KOPT-K1 (cell line): ENCODE measurements around the gene GNAI2.
"Not testable (repeated sequence)": the region's sequence is repeated elsewhere in the genome, so short reads cannot be mapped to it uniquely, and the experiment has no call there.

Experiments used
- H3K27ac ChIP-seq: fragments of 200-600 bp; sonication (generic); 2 replicates; pipeline ENCODE4 v1.5.1; 2016; ENCODE audit warnings: antibody characterized with exemption, mild to moderate bottlenecking, low read depth, low read length; ENCODE audit not compliant: poor library complexity, severe bottlenecking
- H3K36me3 ChIP-seq: fragments of 200-600 bp; sonication (generic); 2 replicates; pipeline ENCODE4 v1.5.1; 2017; ENCODE audit warnings: antibody characterized with exemption, mild to moderate bottlenecking, low read length, moderate library complexity; ENCODE audit not compliant: insufficient read depth
- H3K9me3 ChIP-seq: fragments of 200-600 bp; sonication (generic); 2 replicates; pipeline ENCODE4 v1.5.1; 2017; ENCODE audit warnings: antibody characterized with exemption, low read length, mild to moderate bottlenecking; ENCODE audit not compliant: insufficient read depth, poor library complexity, severe bottlenecking

GNAI2 gene

DNA sequence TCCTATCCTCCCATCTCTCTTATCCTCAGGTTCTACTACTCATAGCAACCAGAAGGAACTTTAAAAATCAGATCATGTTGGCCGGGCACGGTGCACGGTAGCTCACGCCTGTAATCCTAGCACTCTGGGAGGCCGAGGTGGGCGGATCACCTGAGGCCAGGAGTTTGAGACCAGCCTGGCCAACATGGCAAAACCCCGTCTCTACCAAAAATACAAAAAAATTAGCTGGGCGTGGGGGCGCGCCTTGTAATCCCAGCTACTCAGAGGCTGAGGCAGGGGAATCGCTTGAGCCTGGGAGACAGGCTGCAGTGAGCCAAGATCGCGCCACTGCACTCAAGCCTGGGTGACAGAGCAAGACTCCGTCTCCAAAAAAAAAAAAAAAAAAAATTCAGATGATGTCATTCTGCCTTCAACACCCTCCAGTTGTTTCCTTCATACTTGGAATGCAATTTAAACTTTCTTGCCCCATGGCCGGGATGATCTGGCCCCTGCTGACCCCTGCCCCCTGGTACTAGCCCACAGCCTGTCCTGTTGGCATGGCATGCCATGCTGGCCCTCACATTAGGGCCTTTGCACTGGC lies 7.7 kb upstream of the GNAI2 start:
- H3K36me3 ChIP-seq, H3K9me3 ChIP-seq: not testable (repeated sequence)
- H3K27ac ChIP-seq = peak overlapping the region; percentile 93

- no peaks in the 10 kb centered on the region for H3K9me3 ChIP-seq
- no peak overlapping the region for H3K27ac ChIP-seq
- H3K36me3 ChIP-seq = no peaks in the 10 kb centered on the region
These were observed 6.5 kb upstream of the GNAI2 start for GRCh38 chr3:50229490-50229889.

DNA sequence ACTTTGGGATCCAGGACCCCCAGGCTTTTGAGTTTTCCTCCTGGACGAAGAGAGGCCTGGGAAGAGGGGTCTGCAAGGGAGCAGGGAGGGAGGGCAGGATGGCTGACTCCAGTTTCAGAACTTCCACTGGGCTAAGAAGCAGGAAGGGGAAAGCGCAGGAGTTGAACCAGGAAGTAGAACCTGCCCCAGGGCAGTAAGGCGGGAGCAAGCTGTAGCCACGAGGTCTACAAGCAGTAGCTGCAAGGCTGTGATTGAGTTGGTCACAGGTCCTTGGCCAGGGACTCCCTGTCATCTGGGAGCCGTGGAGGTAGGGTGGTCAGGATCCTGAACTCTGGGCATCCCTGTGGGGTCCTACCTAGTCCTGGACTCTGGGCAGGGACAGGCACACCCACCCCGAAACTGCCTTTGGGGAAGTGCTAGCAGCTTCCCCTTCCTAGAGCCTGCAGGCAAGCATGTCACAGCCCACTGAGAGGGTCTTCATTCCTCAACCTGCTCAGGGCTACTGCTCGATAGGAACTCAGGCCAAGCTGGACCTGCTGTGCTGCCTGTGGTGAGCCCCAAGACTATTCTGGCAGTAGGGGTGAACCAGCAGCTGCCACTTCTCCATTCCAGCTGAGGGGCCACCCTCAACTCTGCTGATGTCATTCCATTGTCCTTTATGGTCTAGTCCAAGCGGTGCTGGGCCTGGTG lies 5.8 kb upstream of the GNAI2 start:
- Histone ChIP-seq H3K36me3 (no peaks in the 10 kb centered on the region), H3K9me3 (no peaks in the 10 kb centered on the region), H3K27ac (no peak overlapping the region)

DNA sequence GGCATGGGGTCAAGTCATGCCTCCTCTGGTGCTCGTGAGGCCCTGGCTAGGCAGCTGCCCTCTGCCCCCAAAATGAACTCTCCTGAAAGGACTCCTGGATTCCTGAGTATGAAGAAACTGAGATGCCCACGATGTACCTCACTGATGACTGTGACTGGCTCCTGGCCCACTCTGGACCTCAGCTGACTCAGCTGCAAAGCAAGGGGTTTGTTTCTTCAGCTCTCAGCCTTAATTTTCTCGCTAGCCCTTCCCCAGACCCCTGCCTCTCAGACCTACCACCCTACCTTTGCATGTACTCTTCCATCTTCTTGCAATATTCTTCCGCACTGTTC lies 5.2 kb upstream of the GNAI2 start:
- Histone ChIP-seq H3K9me3 (no peaks in the 10 kb centered on the region), H3K36me3 (no peaks in the 10 kb centered on the region), H3K27ac (no peak overlapping the region)

GRCh38 chr3:50231581-50231980 lies 4.4 kb upstream of the GNAI2 start:
- no peaks in the 10 kb centered on the region for H3K9me3 ChIP-seq
- no peak overlapping the region for H3K27ac ChIP-seq
- H3K36me3 ChIP-seq = no peaks in the 10 kb centered on the region

GRCh38 chr3:50232303-50232702 lies 3.7 kb upstream of the GNAI2 start:
- Histone ChIP-seq H3K27ac (no peak overlapping the region), H3K36me3 (no peaks in the 10 kb centered on the region), H3K9me3 (no peaks in the 10 kb centered on the region)

GRCh38 chr3:50233176-50233575 lies 2.8 kb upstream of the GNAI2 start:
- Histone ChIP-seq H3K9me3 (no peaks in the 10 kb centered on the region), H3K27ac (no peak overlapping the region)

GRCh38 chr3:50236484-50237132 lies 604 bp downstream of the GNAI2 start:
- Histone ChIP-seq H3K36me3 (peaks cover 30% of the 10 kb centered on the region), H3K9me3 (no peaks in the 10 kb centered on the region), H3K27ac (peak overlapping the region; percentile 91)

More at GRCh38 chr3:50233176-50233575, 2.8 kb upstream of the GNAI2 start:
- no peaks in the 10 kb centered on the region for H3K36me3 ChIP-seq

DNA sequence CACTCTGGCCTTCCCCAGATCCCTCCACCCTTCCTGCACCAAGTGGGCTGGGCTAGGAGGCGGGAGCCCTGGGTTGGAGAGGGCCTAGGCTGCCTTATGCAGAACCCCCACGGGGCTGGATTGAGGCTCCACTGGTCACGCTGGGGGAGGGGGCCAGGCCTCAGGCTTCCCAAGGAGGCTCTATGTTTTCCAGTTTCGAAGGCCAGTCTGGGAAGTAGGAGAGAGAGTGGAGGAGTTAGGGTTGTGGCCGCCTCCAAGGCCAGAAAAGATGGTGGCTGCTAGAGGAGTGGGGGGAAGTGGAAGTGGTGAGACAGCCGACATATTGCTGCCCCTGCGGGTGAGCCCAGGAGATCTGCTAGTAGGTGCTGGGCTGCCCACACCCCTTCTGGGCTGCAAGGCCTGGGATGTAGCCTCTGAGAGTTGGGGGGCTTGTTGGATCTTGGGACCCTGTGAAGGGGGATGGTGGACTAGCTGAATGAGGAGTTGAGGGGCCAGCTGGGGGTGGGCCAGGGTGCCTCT lies 1.2 kb downstream of the GNAI2 start:
- no peaks in the 10 kb centered on the region for H3K9me3 ChIP-seq
- H3K27ac ChIP-seq = peak overlapping the region; percentile 91

GRCh38 chr3:50237754-50238548 lies 1.9 kb downstream of the GNAI2 start:
- Histone ChIP-seq H3K36me3 (peaks cover 42% of the 10 kb centered on the region), H3K27ac (peak overlapping the region; percentile 91), H3K9me3 (no peaks in the 10 kb centered on the region)

More for the DNA sequence above, 1.2 kb downstream of the GNAI2 start:
- H3K36me3 ChIP-seq = peaks cover 34% of the 10 kb centered on the region

- no peaks in the 10 kb centered on the region for H3K9me3 ChIP-seq
- peaks cover 48% of the 10 kb centered on the region for H3K36me3 ChIP-seq
These were observed 2.6 kb downstream of the GNAI2 start for GRCh38 chr3:50238549-50239026.

GRCh38 chr3:50239649-50240048 lies 3.6 kb downstream of the GNAI2 start:
- Histone ChIP-seq H3K9me3 (no peaks in the 10 kb centered on the region), H3K27ac (no peak overlapping the region), H3K36me3 (peaks cover 56% of the 10 kb centered on the region)

More at GRCh38 chr3:50238549-50239026, 2.6 kb downstream of the GNAI2 start:
- peak overlapping the region; percentile 91 for H3K27ac ChIP-seq

GRCh38 chr3:50241163-50241562 lies 5.2 kb downstream of the GNAI2 start:
- H3K27ac ChIP-seq = peak overlapping the region; percentile 7
- no peaks in the 10 kb centered on the region for H3K9me3 ChIP-seq
- H3K36me3 ChIP-seq = peaks cover 57% of the 10 kb centered on the region

- Histone ChIP-seq H3K27ac (peak overlapping the region; percentile 36), H3K9me3 (no peaks in the 10 kb centered on the region), H3K36me3 (peaks cover 57% of the 10 kb centered on the region)
These were observed 5.8 kb downstream of the GNAI2 start for GRCh38 chr3:50241713-50242380.
